PFSK-1 (cell line): ENCODE measurements around the gene ARHGAP15.

Source experiments
- POLR2AphosphoS5 ChIP-seq: IDR thresholded peaks from 2 replicates; pipeline ENCODE4 v1.6.1; 2012; ENCODE audit warnings: low read depth, mild to moderate bottlenecking, control low read depth, low read length, moderate library complexity
- REST ChIP-seq, 2 experiments: IDR thresholded peaks; 2 replicates each; pipeline versions ENCODE4 v1.6.1 to v1.8.0; 2011 to 2012; ENCODE audit warnings: low read depth in 2 of 2, low read length in 2 of 2, control low read depth in 1 of 2, inconsistent platforms in 1 of 2, mild to moderate bottlenecking in 1 of 2, moderate library complexity in 1 of 2; ENCODE audit not compliant: insufficient read depth in 1 of 2
- TAF1 ChIP-seq: IDR thresholded peaks from 2 replicates; pipeline ENCODE4 v1.6.1; 2012; ENCODE audit warnings: low read length, control low read depth, borderline replicate concordance; ENCODE audit not compliant: insufficient read depth

GRCh38 chr2:143394062-143394461 is 264.8 kb downstream of the ARHGAP15 start:
- TF ChIP-seq TAF1 (no peak), REST (IDR thresholded peaks at IDR 0.05; ENCODE audit: insufficient read depth in 1 of 2, low read depth in 2 of 2, low read length in 2 of 2) (no peak), POLR2AphosphoS5 (no peak)
